Peyer's patch (tissue), 4 donors: ENCODE results near the gene BRCA1. TPM values are rescaled to one million over a fixed set of nuclear protein-coding genes. Genes with fewer than 3 reads are reported as not detected.
"Not testable (repeated sequence)": the region's sequence is repeated elsewhere in the genome, so short reads cannot be mapped to it uniquely, and the experiment has no call there.

Experiments used
- DNase-seq, 3 donors: peaks; one replicate each; pipeline ENCODE4 v3.0.0-alpha.2; 2017 to 2019
- H3K27ac ChIP-seq, 4 donors: fragments of 200-600 bp; sonication (generic); one replicate each; pipeline ENCODE4 v1.5.1; 2016 to 2019
- H3K27me3 ChIP-seq, 2 donors: fragments of 200-600 bp; sonication (generic); one replicate each; pipeline ENCODE4 v1.5.1; 2019
- H3K36me3 ChIP-seq, 3 donors: fragments of 200-600 bp; sonication (generic); one replicate each; pipeline ENCODE4 v1.5.1; 2016 to 2019
- H3K4me1 ChIP-seq, 4 donors: fragments of 200-600 bp; sonication (generic); one replicate each; pipeline ENCODE4 v1.5.1; 2016 to 2019
- H3K4me3 ChIP-seq, 4 donors: fragments of 200-600 bp; sonication (generic); 1 replicate in 3 of 4; 2 replicates in 1 of 4; pipeline ENCODE4 v1.5.1; 2016 to 2019; ENCODE audit warnings: mild to moderate bottlenecking in 1 of 4
- H3K9me3 ChIP-seq, 4 donors: fragments of 200-600 bp; sonication (generic); one replicate each; pipeline ENCODE4 v1.5.1; 2016 to 2019; ENCODE audit warnings: mild to moderate bottlenecking in 1 of 4
- POLR2A ChIP-seq, 2 donors: fragments of 450-650 bp; IDR thresholded peaks; one replicate each; pipeline ENCODE4 v1.5.1; 2017; ENCODE audit warnings: antibody characterized with exemption in 2 of 2, mild to moderate bottlenecking in 2 of 2, moderate library complexity in 2 of 2
- total RNA-seq, 4 donors: library from RNA; depleted of rRNA; stranded (reverse); fragments of >200 nt; gene quantifications; one replicate each; pipeline ENCODE4 v1.1.0, GENCODE V29; 2016
- TF ChIP-seq, protein P1 (sequence below), 6 experiments: fragments of 450-650 bp in 4 of 6; fragments of 200-600 bp in 2 of 6; sonication (generic) in 1 of 6; IDR thresholded peaks; one replicate each; pipeline ENCODE4 v1.5.1; 2017 to 2019; ENCODE audit warnings: antibody characterized with exemption in 6 of 6, mild to moderate bottlenecking in 3 of 6, moderate library complexity in 1 of 6

The BRCA1 gene
- total RNA-seq, 4 donors from 2014 or later = 9.0 to 38.0 (median 14.2) TPM

- no peaks in the 10 kb centered on the region for H3K9me3 ChIP-seq
- H3K4me3 ChIP-seq = no peak overlapping the region
- H3K4me1 ChIP-seq = no peaks in the 10 kb centered on the region
- DNase-seq = no peak
- no peaks in the 10 kb centered on the region for H3K27me3 ChIP-seq
- no peak for TF ChIP-seq POLR2A (IDR thresholded peaks at IDR 0.05)
- TF ChIP-seq, protein P1, sequence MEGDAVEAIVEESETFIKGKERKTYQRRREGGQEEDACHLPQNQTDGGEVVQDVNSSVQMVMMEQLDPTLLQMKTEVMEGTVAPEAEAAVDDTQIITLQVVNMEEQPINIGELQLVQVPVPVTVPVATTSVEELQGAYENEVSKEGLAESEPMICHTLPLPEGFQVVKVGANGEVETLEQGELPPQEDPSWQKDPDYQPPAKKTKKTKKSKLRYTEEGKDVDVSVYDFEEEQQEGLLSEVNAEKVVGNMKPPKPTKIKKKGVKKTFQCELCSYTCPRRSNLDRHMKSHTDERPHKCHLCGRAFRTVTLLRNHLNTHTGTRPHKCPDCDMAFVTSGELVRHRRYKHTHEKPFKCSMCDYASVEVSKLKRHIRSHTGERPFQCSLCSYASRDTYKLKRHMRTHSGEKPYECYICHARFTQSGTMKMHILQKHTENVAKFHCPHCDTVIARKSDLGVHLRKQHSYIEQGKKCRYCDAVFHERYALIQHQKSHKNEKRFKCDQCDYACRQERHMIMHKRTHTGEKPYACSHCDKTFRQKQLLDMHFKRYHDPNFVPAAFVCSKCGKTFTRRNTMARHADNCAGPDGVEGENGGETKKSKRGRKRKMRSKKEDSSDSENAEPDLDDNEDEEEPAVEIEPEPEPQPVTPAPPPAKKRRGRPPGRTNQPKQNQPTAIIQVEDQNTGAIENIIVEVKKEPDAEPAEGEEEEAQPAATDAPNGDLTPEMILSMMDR (IDR thresholded peaks at IDR 0.05) = no peak
- no peak overlapping the region for H3K27ac ChIP-seq
- no peaks in the 10 kb centered on the region for H3K36me3 ChIP-seq
These were observed 20.0 kb downstream of the BRCA1 start for GRCh38 chr17:43105146-43105545.

- Histone ChIP-seq H3K27me3 (no peaks in the 10 kb centered on the region), H3K36me3 (no peaks in the 10 kb centered on the region), H3K4me1 (no peaks in the 10 kb centered on the region), H3K9me3 (no peaks in the 10 kb centered on the region), H3K4me3 (no peak overlapping the region), H3K27ac (no peak overlapping the region)
- no peak for DNase-seq
- TF ChIP-seq POLR2A (IDR thresholded peaks at IDR 0.05) = no peak
These were observed 20.5 kb downstream of the BRCA1 start for GRCh38 chr17:43104665-43105064.

GRCh38 chr17:43095364-43095763 lies 29.8 kb downstream of the BRCA1 start:
- not testable (repeated sequence) for H3K27ac ChIP-seq, H3K36me3 ChIP-seq, DNase-seq, H3K27me3 ChIP-seq, H3K4me3 ChIP-seq, H3K9me3 ChIP-seq, H3K4me1 ChIP-seq

- Histone ChIP-seq H3K9me3 (no peaks in the 10 kb centered on the region), H3K36me3 (no peaks in the 10 kb centered on the region), H3K4me3 (no peak overlapping the region), H3K4me1 (no peaks in the 10 kb centered on the region), H3K27ac (no peak overlapping the region), H3K27me3 (no peaks in the 10 kb centered on the region)
- DNase-seq = no peak
- TF ChIP-seq POLR2A (IDR thresholded peaks at IDR 0.05) = no peak
- TF ChIP-seq, protein P1 (IDR thresholded peaks at IDR 0.05) = no peak
These were observed 30.9 kb downstream of the BRCA1 start for GRCh38 chr17:43094129-43094835.

DNA sequence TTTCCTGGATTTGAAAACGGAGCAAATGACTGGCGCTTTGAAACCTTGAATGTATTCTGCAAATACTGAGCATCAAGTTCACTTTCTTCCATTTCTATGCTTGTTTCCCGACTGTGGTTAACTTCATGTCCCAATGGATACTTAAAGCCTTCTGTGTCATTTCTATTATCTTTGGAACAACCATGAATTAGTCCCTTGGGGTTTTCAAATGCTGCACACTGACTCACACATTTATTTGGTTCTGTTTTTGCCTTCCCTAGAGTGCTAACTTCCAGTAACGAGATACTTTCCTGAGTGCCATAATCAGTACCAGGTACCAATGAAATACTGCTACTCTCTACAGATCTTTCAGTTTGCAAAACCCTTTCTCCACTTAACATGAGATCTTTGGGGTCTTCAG lies 32.3 kb downstream of the BRCA1 start:
- Histone ChIP-seq H3K4me1 (no peaks in the 10 kb centered on the region), H3K36me3 (no peaks in the 10 kb centered on the region), H3K27me3 (no peaks in the 10 kb centered on the region), H3K4me3 (no peak overlapping the region), H3K27ac (no peak overlapping the region), H3K9me3 (no peaks in the 10 kb centered on the region)
- DNase-seq = no peak
- TF ChIP-seq, protein P1 (IDR thresholded peaks at IDR 0.05) = no peak
- no peak for TF ChIP-seq POLR2A (IDR thresholded peaks at IDR 0.05)

DNA sequence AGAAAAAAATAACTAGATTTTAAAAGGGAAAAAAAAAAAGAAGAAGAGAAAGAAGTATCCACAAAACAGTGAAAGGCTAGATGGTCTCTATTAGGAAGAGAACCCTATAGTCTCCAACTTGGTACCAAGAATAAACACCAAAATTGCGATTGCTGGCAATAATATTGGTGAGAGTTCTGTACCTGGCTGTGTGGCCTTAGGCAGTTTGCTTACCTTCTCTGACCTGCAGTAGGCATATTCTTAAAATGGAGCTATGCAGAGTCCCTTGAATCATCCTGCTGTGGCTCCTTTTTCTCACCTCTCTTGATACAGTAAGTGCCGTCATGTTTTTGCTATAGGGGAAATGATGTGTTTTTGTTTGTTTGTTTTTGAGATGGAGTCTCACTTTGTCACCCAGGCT lies 35.1 kb downstream of the BRCA1 start:
- TF ChIP-seq, protein P1 (IDR thresholded peaks at IDR 0.05) = no peak
- no peak for TF ChIP-seq POLR2A (IDR thresholded peaks at IDR 0.05)

DNA sequence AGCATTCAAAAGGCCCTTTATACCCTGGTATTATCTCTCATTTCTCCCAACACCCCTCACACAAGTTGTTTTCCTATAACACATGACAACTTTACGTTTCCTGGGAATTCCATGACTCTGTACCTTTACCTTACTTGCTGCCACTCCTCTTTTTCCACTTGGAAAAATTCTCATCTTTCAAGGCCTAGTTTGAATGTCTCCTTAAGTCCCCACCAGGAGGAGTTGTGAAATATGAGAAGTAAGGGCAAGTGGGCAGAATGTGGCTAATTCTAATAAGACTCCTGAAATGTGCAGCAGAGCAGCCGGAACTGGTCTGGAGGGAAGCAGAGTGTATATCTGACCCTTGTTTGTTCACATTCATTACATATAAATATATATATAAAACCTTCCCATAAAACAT lies 39.7 kb downstream of the BRCA1 start:
- DNase-seq = no peak
- TF ChIP-seq, protein P1 (IDR thresholded peaks at IDR 0.05) = no peak
- TF ChIP-seq POLR2A (IDR thresholded peaks at IDR 0.05) = no peak
- H3K27ac ChIP-seq = no peak overlapping the region

More for the DNA sequence above, 35.1 kb downstream of the BRCA1 start:
- Histone ChIP-seq H3K27me3 (no peaks in the 10 kb centered on the region), H3K9me3 (no peaks in the 10 kb centered on the region), H3K36me3 (no peaks in the 10 kb centered on the region), H3K4me1 (no peaks in the 10 kb centered on the region), H3K4me3 (no peak overlapping the region), H3K27ac (no peak overlapping the region)
- DNase-seq = no peak

More for the DNA sequence above, 39.7 kb downstream of the BRCA1 start:
- Histone ChIP-seq H3K4me3 (no peak overlapping the region), H3K9me3 (no peaks in the 10 kb centered on the region), H3K27me3 (no peaks in the 10 kb centered on the region), H3K36me3 (no peaks in the 10 kb centered on the region), H3K4me1 (no peaks in the 10 kb centered on the region)
